MM.1S (cell line): ENCODE results near the gene MUC3A.

Experiments
- CTCF ChIP-seq: fragments of 300-600 bp; sonication (generic); IDR thresholded peaks from 2 replicates; pipeline ENCODE4 v1.5.1; 2016; ENCODE audit warnings: antibody characterized with exemption, low read length, mixed read lengths
- EZH2 ChIP-seq: fragments of 300-600 bp; sonication (generic); optimal IDR thresholded peaks from 2 replicates; pipeline ENCODE3; 2017; ENCODE audit warnings: low read depth, mild to moderate bottlenecking, antibody characterized with exemption, low read length, mixed read lengths

- TF ChIP-seq CTCF (no peak), EZH2 (no peak)
These were observed 18.7 kb downstream of the MUC3A start for GRCh38 chr7:100968031-100968430.
